Measurements from ENCODE around the gene SYT9. TPM values are rescaled to one million over a fixed set of nuclear protein-coding genes. Genes with fewer than 3 reads are reported as not detected.
A peak's percentile ranks its signal among the peaks of the same experiment; 100 is the strongest.
"Not testable (repeated sequence)": the region's sequence is repeated elsewhere in the genome, so short reads cannot be mapped to it uniquely, and the experiment has no call there.

Gene SYT9
- polyA plus RNA-seq, 1 donor = 0.93 TPM

DNA sequence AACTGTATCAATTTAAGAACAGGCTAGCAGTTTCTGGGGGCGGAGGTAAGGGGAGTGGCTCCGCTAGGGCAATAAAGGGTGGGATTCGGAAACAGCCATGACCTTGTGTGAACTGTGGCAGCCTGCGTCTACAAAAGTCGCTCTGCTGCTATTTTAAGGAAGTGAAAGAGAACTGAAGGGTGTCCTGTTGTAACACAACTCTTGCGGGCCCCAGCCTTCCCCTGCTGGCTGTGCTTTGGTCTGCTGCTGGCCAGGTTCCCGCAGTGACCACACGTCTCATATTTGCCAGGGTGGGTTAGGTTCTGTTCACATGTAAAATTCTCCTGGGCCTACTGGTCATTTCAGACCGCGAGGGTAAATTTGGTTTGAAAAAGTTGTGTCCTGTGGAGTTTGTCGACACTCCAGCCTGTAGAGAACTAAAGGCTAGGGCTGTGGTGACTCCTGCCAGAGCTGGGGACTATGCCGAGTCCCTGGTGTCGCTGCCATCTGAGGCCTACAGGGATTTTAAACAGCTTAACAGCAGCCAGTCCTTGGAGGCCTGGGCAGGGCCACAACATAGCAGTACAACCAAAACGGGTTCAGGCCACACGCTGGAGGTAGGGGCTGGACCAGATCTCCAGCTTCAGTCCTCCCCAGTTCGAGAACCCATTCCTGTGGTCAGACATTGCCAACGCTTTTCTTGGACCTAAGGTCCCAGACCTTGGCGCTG lies 261.0 kb downstream of the SYT9 start:
- H3K4me3 ChIP-seq (ENCODE audit: low read length) = peak overlapping the region; percentile 89
- DNase-seq = peak; percentile 48 to 78
- no CpG with 5 or more reads among the region's 18 CpGs for WGBS (ENCODE audit: insufficient coverage, low lambda C conversion rate)
- no peaks in the 10 kb centered on the region for H3K36me3 ChIP-seq (ENCODE audit: control insufficient read depth, insufficient read depth, low read length)
- peak overlapping the region; percentile 61 for H3K27ac ChIP-seq (ENCODE audit: low read length)
- H3K27me3 ChIP-seq (ENCODE audit: control insufficient read depth, insufficient read depth, low read length) = peaks cover 5% of the 10 kb centered on the region
- no peaks in the 10 kb centered on the region for H3K9me3 ChIP-seq (ENCODE audit: control insufficient read depth, low read depth, low read length)
- peaks cover 23% of the 10 kb centered on the region for H3K4me1 ChIP-seq (ENCODE audit: control insufficient read depth, insufficient read depth, low read length)

DNA sequence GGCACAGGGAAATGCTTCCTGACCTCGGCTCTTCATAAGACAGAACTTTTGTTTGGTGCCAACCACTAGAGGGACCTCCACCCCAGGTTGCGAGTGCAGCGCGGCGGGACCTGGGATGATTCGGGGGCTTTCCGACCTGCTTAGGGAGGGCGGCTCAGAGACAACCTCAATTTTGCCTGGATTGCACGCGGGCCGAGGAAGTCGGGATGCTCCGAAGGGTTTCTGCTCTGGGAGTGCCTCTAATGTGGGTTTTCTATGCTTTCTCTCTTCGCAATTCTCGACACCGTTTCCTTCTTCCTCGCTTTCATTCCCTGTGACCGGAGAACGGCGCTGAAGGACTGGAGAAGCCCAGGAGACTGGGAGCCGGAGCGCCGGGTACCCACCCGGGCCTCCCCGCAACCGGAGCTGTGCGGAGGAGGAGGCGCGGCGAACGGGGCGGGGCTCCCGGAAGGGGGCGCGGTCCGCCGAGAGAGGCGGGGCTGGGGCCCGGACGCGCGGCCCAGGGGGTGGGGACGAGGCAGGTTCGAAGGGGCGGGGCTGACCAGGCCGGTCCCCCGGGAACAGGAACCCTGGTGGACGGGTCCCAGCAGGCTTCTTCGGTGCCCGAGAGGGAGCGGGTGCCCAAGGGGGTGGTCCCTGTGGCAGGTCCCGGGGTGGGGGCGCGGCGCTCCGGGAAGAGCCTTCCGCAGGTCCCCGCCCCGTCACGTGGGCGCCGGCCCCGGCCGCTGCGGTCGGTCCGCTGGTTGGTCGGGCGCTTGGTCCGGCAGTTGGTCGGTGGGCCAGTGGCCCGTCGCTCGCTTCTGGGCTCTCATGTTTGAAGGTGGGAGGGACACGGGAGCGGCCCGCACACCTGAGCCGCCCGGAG lies 261.8 kb downstream of the SYT9 start, which contains the start of gene PPFIBP2:
Gene PPFIBP2, plus strand, starts transcription at position 766 of the 865 bp plus-strand sequence. CDS start 35,477 bp downstream, outside the sequence.
- Histone ChIP-seq H3K36me3 (ENCODE audit: control insufficient read depth, insufficient read depth, low read length) (no peaks in the 10 kb centered on the region), H3K27ac (ENCODE audit: low read length) (peak within 1 kb of the TSS; percentile 61), H3K4me3 (ENCODE audit: low read length) (peak within 1 kb of the TSS; percentile 89), H3K27me3 (ENCODE audit: control insufficient read depth, insufficient read depth, low read length) (peaks cover 5% of the 10 kb centered on the region), H3K9me3 (ENCODE audit: control insufficient read depth, low read depth, low read length) (no peaks in the 10 kb centered on the region), H3K4me1 (ENCODE audit: control insufficient read depth, insufficient read depth, low read length) (peaks cover 20% of the 10 kb centered on the region)
- WGBS (ENCODE audit: insufficient coverage, low lambda C conversion rate) = no CpG with 5 or more reads among the region's 79 CpGs
- peak; percentile 68 to 85 for DNase-seq

DNA sequence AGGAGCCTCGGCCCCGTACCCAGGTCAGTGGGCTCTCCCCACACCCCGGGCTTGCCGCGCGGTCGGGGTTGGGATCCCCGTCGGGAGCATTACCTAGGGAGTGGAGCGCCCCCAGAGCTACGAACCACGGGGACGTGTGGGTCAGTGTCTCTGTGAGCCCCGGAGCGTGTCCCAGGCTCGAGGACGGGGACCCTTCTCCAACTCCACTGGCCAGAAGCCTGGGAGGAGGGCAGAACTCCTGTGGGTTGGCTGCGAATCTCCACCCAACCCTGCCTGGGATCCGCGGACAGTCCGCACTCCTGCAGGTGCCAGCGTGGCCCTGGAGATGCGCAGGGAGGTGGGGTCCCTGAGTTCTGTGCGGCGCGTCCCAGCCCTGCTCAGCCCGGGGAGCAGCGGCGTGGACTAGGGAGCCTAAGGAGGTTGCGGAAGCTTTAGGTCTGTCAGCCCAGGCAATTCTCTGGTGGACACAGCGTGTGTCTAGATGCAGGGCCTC lies 262.4 kb downstream of the SYT9 start:
- peak in 1 of 2 donors; percentile 57 for DNase-seq
- Histone ChIP-seq H3K4me3 (ENCODE audit: low read length) (peak overlapping the region; percentile 89), H3K36me3 (ENCODE audit: control insufficient read depth, insufficient read depth, low read length) (no peaks in the 10 kb centered on the region), H3K9me3 (ENCODE audit: control insufficient read depth, low read depth, low read length) (no peaks in the 10 kb centered on the region), H3K27me3 (ENCODE audit: control insufficient read depth, insufficient read depth, low read length) (peaks cover 5% of the 10 kb centered on the region), H3K27ac (ENCODE audit: low read length) (peak overlapping the region; percentile 61), H3K4me1 (ENCODE audit: control insufficient read depth, insufficient read depth, low read length) (peaks cover 20% of the 10 kb centered on the region)
- WGBS (ENCODE audit: insufficient coverage, low lambda C conversion rate) = no CpG with 5 or more reads among the region's 31 CpGs

DNA sequence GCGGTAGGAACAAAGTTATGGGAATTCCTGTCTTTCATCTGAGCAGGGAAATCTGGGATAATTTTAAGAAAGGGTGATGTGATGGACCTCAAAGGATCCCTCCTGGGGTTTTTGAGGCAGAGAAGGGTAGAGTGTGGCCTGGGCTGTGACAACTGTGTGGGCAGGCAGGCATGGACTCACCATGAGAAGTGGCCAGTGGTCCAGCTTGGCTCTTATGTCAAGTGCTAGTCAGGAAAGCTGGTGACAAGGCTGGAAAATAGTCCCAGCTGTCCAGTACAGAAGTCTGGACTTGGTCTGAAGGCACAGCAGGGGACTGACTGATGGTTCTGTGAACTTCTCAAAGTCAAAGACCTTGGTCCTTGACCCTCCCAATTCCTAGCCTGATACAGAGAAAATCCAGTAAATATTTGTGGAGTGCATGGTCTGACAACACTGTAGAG lies 263.8 kb downstream of the SYT9 start:
- no CpG with 5 or more reads among the region's 1 CpG for WGBS (ENCODE audit: insufficient coverage, low lambda C conversion rate)
- Histone ChIP-seq H3K27me3 (ENCODE audit: control insufficient read depth, insufficient read depth, low read length) (peaks cover 5% of the 10 kb centered on the region), H3K36me3 (ENCODE audit: control insufficient read depth, insufficient read depth, low read length) (no peaks in the 10 kb centered on the region), H3K4me1 (ENCODE audit: control insufficient read depth, insufficient read depth, low read length) (peaks cover 20% of the 10 kb centered on the region), H3K9me3 (ENCODE audit: control insufficient read depth, low read depth, low read length) (no peaks in the 10 kb centered on the region), H3K4me3 (ENCODE audit: low read length) (no peak overlapping the region), H3K27ac (ENCODE audit: low read length) (no peak overlapping the region)
- DNase-seq = no peak

DNA sequence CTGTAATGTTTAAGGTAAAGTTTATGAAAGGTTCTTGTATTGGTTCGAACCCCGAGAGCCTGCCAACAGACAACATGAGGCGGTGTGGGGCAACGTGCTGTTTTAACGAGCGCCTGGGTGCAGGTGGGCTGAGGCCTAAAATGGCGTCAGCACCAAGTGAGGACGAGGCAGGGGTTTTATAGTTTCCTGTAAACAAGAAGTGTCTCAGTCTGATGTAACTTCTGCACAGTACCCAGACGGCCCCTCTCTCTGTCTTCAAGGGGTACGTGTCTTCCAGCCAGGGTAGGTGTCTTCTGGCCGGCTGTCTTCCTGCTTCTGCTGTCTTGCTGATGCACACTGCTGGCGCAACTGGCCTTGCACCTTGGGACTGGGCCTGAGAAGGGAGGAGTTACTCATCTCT lies 264.8 kb downstream of the SYT9 start:
- WGBS (ENCODE audit: insufficient coverage, low lambda C conversion rate) = no CpG with 5 or more reads among the region's 12 CpGs
- Histone ChIP-seq H3K4me1 (ENCODE audit: control insufficient read depth, insufficient read depth, low read length) (peaks cover 20% of the 10 kb centered on the region), H3K36me3 (ENCODE audit: control insufficient read depth, insufficient read depth, low read length) (no peaks in the 10 kb centered on the region), H3K27me3 (ENCODE audit: control insufficient read depth, insufficient read depth, low read length) (peaks cover 5% of the 10 kb centered on the region), H3K27ac (ENCODE audit: low read length) (no peak overlapping the region), H3K9me3 (ENCODE audit: control insufficient read depth, low read depth, low read length) (no peaks in the 10 kb centered on the region), H3K4me3 (ENCODE audit: low read length) (no peak overlapping the region)
- DNase-seq = no peak

DNA sequence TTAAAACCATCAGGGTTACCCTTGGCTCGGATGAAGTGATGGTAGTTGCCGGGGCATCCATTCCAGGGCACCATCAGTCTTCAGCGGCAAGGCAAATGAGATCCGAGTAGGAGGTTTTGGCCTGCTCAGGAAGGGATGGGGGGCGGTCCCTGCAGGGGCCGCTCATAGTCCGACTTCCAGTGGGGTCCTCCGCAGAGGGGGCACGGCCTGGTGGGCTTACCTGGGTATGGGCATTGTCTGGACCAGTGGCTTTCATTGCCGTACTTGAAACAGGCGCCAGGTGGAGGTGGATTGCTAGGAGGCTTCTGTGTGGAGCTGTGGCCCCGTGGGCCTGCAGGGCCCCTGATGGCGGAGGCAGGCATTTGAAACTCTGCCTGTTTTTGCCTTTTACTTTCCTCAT lies 266.0 kb downstream of the SYT9 start:
- not testable (repeated sequence) for DNase-seq
- no CpG with 5 or more reads among the region's 13 CpGs for WGBS (ENCODE audit: insufficient coverage, low lambda C conversion rate)

More for the DNA sequence above, 266.0 kb downstream of the SYT9 start:
- H3K9me3 ChIP-seq (ENCODE audit: control insufficient read depth, low read depth, low read length); H3K4me3 ChIP-seq (ENCODE audit: low read length); H3K36me3 ChIP-seq (ENCODE audit: control insufficient read depth, insufficient read depth, low read length); H3K27me3 ChIP-seq (ENCODE audit: control insufficient read depth, insufficient read depth, low read length); H3K27ac ChIP-seq (ENCODE audit: low read length): not testable (repeated sequence)
- H3K4me1 ChIP-seq (ENCODE audit: control insufficient read depth, insufficient read depth, low read length) = peaks cover 10% of the 10 kb centered on the region

Other genes with a start within 250 kb of the SYT9 start
- 7.7 TPM for gene ZNF214, start 231.6 kb upstream of the SYT9 start, polyA plus RNA-seq
- 0.82 TPM for gene NLRP14, start 231.4 kb upstream of the SYT9 start, polyA plus RNA-seq
- gene RBMXL2, start 162.9 kb upstream of the SYT9 start, polyA plus RNA-seq = 0.45 TPM
- 15.4 TPM for gene OLFML1, start 233.6 kb downstream of the SYT9 start, polyA plus RNA-seq